Bone marrow (tissue), 2 donors: ENCODE results near the gene DMTF1.

Experiments used
- DNase-seq, 2 donors: peaks; one replicate each; lab custom pipeline; 2025; lab: John Stamatoyannopoulos, UW

DMTF1 gene

DNA sequence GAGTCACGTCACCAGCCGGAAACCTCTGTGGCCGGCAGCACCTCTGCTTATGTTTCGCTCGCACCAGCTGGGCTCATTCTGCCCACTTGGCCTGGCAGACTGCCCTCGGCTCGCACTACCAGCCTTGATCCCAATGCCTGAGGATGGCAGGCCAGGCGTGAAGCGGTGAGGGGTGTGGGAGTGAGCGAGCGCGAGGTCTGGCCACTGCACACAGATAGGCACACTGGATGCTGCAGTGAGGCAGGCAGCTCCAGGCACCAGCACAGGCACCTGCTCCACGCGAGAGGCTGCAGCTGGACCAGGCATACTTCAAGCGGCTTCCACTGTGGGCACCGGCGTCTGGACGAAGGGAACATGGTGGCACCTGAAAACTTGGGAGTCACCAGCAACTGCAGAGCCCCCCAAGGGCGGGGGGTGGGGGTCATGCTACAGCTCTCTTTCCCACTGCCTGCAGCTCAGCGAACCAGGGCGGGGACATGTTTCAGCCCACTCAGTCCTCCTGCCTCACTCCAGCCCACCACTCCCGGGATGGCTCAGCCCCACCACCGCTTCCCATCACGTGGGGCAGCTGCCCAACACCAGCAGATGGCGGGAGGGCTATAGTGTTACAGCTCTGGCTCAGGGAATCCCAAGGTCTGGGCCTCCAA is 5.4 kb upstream of the DMTF1 start:
- DNase-seq = no peak

DNA sequence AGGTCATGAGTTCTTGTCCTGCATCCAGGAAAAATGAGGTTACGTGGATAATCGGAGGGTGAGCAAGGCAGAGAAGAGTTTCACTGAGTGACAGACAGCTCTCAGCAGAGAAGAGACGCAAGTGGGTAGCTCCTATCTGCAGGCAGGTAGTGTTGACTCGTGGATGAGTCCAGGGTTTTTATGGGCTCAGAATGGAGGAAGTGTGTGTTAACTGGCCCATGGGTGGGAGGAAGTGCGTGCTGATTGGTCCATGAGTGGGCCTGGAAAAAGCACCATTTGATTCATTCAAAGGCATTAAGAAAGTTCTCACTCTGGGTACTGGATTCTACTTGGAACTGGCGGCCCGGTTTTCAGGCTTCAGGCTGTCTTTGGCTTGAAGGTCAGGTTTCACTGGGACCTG is 4.8 kb upstream of the DMTF1 start:
- DNase-seq = no peak

DNA sequence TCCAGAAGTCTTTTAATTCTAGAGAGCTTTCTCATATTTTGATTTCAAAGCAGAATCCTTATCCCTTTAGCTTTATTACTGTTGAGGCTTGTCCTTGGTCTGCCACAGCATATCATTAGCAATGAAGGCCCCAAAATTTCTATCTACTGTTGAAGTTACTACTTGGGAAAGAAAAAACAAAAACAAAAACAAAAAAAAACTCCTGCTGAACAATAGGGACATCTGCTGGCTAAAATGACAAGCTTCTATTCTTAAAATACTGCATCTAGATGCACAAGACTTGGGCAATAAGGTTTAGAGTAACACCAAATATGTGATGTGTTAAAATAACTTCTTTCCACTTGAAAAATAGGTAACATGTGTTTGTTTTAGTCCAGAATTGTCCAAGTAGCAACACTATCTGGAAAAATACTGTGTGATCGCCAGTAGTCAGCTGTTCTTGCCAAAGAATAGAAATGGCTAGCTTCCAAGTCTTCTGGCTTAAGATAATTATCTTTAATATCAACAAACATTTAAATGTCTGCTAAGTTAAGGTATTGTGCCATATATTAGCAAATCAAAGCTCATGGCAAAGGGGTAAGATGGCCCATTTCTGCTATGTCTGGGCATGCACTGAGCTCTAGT is 3.8 kb upstream of the DMTF1 start:
- DNase-seq = no peak

DNA sequence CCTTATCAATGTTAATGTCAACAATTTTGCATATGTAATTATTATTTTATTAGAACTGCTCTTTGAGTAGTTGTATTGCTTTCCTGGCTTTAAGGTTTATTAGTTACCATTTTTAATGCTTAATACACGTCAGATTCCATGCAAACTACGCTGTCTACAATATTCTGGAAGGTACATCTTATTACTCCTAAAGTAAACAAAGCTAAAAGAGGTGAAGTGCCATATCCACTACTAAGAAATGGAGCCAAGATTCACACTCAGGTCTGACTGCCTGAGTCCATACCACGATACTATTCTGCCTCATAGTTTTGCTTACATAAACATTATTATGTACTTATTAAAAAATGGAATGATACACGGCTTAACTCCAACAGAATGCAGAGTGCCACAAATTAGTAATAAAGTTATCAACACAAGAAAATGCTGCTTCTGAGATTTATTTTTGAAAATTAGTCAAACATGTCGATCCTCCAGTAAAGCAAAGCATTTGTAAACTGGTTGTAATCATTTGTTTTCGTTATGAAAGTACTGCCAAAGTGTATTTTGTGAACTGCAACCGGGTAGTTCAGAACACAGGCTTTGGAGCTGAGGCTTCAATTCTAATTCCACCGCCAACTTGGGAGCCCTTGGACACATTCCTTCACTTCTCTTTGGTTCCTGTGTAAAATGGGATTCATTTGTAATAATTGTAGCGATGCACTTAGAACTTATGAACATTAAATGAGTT is 1.1 kb upstream of the DMTF1 start:
- no peak for DNase-seq

DNA sequence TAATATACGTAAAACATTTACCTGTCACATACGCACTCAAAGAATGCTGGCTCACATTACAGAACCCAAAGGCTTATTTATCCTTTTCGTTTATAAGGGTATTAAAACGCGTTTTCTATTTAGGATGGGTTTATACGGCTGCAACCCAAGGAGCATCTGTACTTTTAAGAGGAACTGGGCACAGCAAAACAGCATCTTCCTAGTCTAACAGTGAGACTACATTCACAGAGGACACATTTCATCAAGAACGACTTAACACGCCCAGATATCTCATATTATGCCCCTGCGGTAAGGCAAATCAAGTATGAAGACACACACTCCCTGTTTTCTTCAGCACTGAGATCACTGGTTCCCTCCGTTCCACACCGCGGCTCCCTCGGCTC is 533 bp upstream of the DMTF1 start:
- peak in 1 of 2 donors; percentile 39 for DNase-seq

DNA sequence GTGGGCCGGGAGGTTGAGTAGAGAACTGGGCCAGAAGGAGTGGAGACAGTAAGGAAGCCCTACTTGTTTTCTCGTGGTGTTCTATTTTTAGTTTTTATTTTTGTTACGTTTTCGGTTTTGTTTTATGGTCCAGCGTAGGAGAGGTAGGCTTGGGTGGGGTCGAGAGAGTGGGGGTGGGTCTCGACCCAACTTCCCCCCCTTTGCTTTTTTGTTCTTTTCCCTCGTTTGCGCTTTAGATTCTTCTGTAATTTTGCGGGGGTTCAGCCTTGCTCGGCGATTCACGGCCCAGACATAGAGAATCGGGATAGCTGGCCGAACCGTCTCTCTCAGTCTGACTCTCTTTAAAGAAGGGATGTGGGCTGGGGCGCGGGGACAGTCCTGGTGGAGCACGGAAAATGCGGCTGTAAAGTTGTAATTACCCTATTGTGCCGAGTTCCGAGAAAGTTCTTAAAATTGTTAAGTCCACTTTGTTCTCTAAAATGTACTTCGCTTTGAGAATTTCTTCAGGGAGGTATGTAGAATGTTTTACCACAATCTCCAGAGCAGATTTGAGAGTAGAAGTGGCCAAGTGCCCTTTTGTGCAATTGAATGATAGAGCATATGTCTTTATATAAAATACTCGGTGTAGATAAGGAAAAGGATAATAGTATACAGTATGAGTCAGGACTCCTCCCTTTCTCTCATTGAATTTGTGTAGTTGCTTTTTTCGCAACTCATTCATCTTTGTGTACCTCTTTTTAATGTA is 816 bp downstream of the DMTF1 start:
- DNase-seq = peak in 1 of 2 donors; percentile 37

DNA sequence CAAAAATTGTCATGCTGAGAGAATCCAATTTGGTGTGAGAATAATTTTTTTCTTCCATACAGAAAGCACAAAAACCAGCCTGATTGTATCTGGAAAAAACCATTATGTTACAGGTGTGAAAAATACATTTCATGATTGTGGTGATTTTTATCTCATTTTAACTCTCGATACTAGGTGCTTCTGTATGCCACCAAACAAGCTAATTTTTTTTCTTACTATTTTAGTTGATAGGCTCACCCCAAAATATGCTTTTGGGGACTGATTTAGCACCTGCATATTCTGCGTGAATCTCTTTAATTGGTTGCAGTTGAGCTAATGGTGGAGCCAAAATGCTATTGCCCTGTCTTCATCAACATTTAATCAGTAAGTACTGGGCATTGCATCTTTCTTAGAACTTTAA is 1.9 kb downstream of the DMTF1 start:
- no peak for DNase-seq

DNA sequence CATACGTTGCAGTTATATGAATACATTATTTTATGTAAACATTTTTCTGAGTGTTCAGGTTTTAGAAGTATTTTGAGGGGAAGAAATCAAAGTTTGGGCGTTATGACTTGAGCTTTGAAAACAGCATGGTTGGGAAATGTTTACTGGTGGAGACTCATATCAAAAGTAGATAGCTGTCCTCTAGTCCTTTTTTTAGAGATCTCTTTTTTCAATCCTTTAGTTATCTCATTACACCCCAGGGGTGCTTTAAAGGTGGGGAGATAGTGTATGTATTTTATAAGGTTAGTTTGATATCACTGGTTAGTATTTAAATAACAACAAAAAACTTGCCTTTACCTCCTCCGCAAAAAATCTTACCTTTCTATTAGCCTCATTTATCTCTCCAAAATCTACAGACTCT is 2.3 kb downstream of the DMTF1 start:
- no peak for DNase-seq

DNA sequence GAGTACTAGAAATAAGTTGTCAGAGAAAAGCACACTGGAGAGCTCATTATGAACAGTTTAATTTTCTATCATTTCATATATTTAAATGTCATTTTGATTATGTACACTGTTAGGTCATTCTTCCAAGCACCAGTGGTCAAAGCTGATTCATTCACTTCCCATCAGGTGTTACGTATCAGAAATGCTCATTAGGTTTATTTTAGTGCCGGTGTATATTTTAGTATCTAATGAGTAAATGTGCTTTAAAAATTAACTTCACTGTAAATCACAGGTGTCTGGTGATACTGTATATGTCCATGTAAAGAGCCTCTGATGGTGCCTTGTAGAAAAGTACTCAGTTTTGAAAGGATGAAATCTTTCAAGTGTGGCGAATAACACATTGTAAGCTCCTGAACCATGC is 3.5 kb downstream of the DMTF1 start:
- DNase-seq = no peak

DNA sequence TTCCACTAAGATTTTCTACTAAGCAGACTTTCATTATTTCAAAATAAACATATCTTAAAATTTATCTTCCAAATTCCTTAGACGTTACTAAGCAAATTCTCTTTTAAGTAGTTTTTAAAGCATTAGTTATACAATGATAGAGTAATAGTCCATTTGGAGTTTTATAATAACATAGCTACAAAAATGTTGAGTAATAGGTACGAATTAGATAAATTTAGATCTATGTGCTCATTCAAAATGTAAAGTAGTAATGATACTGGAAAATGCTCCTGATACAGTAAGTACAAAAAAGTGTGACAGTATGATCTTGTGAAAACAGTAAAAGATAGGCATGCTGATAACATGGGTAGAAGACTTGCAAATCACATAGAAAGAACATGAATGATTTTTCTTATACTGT is 4.5 kb downstream of the DMTF1 start:
- DNase-seq = no peak

DNA sequence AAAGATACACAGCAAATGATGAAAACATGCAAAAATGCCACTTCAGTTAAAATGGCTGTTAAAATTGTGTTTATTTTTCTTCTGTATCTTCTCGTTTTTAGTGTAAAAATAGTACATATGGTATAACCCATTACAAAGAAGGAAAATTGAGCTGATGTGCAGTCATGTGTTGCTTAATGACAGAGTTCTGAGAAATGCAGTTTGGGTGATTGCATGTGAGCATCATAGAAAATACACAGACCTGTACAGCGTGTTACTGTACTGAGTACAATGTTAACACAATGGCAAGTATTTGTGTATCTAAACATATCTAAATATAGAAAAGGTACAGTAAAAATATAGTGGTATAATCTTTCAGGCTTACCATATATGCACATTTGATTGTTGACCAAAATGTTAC is 7.3 kb downstream of the DMTF1 start:
- no peak for DNase-seq

DNA sequence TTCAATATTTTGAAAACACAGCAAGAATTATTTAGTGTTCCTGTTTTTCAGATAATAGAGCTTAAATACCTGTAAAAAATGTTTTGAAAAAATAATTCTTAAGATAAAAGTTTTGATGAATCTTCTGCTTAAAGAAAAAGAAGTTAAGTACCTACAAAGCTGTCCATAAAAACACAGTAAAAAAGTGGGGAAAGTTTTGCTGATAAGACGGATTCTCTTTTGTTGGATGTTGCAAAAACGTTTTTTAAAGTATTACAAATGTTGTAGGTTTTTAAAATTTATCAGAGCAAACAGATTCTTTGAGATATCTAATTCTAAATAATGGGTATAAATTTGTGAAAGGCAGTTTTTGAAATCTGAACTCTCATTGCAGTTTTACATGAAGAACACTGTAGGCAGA is 12.2 kb downstream of the DMTF1 start:
- DNase-seq = no peak

DNA sequence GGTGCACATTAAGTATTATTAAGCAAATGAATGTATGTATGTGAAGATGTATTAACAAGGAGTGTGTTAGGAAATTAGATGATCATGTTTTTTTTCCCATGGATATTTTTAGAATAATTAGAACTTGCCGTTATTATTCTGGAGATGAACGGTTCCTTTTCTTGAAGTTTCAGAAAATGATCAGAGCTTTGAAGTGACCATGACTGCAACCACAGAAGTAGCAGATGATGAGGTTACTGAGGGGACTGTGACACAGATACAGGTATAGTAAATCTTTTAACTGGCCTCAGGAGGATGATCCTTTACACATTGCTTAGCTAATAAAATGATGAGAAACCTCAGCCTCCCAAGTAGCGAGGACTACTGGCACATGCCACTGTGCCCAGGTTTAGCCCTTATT is 18.6 kb downstream of the DMTF1 start:
- DNase-seq = no peak

DNA sequence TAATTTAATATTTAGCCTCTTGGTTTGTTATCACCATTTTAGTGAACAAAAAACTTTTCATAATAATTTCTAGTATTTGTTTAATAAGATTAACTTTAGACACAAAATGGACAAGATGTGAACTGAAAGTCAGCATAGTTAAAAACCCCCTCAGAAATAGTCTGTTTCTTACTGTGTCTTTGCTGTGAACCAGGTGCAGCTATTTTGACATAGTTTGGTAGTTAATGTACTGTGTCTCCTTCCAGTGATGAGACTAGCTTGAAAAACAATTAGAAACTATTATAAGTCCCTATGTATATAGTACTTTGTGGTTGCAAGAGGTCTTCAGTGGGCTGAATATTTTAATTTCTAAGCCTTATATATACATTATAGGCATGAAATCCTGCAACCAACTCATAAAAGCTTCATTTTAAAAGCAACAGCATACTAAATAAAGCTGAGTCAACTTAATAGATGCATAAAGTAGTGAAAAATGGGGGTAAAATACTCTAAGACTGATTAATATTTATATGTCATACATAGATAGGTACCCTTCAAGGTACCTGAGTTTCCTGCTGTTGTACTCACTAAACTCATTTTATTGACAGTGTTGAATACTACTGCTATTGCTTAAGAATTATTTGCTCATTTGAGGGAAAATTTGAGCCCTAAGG is 19.2 kb downstream of the DMTF1 start:
- no peak for DNase-seq

DNA sequence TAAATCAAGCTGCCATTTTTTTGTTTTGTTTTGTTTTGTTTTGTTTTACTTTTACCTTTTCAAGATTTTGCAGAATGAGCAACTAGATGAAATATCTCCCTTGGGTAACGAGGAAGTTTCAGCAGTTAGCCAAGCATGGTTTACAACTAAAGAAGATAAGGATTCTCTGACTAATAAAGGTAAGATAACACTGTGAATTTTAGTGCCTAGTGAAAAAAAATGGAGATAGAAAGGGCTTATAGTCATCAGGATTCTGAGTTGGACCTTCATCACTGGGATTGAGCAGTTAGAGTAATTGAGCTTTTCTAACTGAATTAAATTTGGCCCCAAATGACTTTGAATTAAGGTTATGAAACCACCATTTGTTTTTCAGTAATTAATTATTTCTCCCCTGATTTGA is 21.2 kb downstream of the DMTF1 start:
- DNase-seq = no peak

DNA sequence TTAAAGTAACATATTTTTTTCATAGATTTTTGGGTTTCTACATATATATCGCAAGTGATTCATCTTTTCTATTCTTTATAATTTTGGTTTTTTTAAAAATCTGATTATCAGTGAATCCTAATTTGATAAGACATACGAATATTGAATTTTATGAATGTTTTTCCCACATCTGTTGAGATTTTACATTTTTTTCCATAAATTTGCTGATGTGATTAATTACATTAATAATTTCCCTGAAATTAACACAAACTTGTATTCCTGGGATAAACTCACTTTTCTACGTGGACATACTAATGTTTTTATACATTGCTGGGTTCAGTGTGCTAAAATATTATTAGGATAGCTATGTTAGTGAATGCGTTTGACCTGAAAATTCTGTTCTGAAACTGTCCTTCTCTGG is 26.1 kb downstream of the DMTF1 start:
- no peak for DNase-seq

DNA sequence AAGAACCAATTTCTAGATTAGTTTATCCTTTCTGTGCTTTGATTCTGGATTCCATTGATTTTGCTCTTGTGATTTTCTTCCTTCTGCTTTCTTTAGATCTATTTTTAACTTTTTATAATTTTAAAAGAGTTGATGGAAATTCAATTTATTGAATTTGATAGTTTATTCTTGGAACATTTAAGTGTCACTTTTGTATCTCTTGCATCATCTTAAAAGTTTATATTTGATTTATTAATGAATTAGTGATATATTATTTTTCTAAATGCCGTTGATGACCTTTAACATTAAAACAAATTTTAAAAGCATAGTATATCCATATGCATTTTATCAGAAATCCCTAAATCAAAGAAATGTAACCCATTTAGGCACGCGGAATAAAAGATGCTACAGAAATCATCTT is 26.9 kb downstream of the DMTF1 start:
- no peak for DNase-seq

DNA sequence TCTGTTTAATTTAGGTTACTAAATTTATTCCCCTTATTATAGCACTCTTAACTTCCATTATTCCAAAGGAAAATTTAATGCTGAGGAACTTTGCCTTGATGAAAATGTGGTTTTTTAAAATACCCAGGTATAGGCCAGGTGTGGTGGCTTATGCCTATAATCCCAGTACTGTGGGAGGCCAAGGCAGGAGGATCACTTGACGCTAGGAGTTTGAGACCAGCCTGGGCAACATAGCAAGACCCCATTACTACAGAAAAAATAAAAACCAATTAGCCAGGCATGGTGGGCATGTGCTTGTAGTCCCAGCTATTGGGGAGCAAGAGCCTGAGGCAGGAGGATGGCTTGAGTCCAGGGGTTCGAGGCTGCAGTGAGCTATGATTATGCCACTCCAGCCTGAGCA is 34.9 kb downstream of the DMTF1 start:
- no peak for DNase-seq

DNA sequence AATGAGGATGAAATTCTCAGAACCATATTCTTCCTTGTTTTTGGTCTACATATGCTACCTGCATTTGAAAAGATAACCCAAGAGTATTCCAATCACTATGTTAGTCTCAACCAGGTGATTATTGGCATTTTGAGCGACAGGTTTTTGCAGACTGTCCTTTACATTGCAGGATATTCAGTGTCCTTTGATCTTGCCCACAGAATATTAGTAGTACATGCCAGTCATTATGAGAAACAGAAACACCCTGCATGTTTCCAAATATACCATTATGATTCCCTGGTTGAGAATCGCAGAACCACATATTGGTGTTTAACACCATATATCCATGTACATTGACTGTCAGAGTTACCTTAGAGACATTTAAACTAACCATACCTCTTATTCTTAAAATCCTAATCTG is 36.7 kb downstream of the DMTF1 start:
- no peak for DNase-seq

DNA sequence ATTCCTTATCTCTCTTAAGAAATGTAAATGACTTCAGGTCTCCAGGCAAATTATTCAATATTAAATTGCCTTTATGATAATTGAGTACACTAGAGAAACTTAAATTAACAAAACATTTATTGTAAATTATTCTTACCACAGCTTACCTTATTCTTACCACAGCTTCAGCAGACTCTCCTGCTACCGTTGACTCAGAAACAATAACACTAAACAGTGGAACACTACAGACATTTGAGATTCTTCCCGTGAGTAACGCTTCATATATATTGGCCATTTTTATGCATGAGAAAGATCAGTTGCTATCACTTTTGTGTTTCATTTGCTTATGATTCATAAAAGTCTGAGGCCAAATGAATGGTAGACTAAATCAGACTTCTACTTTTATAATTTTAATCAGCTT is 38.5 kb downstream of the DMTF1 start:
- DNase-seq = no peak

DNA sequence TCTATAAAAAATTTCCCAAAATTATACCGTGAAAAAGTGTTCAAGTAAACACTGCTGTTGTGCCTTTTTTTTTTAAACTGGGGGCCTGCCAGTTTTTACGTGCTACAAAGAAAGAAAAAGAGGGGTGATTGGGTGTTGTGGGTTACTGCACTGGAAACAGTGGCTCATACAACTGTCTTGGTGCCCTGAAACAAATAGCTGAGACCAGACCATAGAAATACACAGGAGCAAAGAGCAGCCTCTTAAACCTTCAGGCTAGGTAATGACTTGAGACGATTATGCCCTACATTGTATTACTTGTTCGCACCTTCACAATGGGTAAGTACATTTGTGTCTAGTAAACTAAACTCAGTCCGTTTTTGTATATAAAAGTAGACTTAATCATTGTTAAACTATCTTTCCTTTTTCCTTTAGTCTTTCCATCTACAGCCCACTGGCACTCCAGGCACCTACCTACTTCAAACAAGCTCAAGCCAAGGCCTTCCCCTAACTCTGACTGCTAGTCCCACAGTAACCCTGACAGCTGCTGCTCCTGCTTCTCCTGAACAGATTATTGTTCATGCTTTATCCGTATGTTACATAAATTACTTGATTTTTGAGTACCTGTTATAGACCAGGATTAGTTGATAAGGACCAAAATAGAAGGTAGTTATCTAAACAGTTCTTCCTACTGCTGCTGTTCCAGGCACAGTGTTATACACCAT is 40.7 kb downstream of the DMTF1 start:
- no peak for DNase-seq

DNA sequence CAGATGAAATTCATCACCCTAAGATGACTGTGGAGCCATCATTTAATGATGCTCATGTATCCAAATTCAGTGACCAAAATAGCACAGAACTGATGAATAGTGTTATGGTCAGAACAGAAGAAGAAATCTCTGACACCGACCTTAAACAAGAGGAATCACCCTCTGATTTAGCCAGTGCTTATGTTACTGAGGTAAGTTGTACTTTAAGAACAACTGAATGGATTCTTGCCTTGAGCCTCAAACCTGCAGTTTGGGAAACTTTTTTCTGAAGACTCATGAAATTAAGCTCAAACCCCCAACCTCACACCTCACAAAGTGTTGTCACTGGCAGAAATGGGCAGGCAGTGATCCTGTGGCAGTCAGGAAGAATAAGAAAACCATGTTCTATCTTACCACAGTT is 41.7 kb downstream of the DMTF1 start:
- no peak for DNase-seq
